Adrenal gland (tissue), 5 donors: ENCODE data around the gene RAB33B.

Experiments
- POLR2A ChIP-seq, 2 donors: fragments of 450-650 bp; IDR thresholded peaks; one replicate each; pipeline ENCODE4 v1.6.1; 2017; ENCODE audit warnings: antibody characterized with exemption in 2 of 2, mild to moderate bottlenecking in 2 of 2, moderate library complexity in 1 of 2
- TF ChIP-seq, protein P1 (sequence below), 6 experiments: fragments of 450-650 bp in 4 of 6; fragments of 200-600 bp in 2 of 6; sonication (generic) in 1 of 6; IDR thresholded peaks; 1 replicate in 5 of 6; 2 replicates in 1 of 6; pipeline versions ENCODE4 v1.5.1 to v1.8.0; 2016 to 2021; ENCODE audit warnings: antibody characterized with exemption in 6 of 6, mild to moderate bottlenecking in 2 of 6, moderate library complexity in 1 of 6
- donor health status: DM: no; HTN: no; CAD: no.

DNA sequence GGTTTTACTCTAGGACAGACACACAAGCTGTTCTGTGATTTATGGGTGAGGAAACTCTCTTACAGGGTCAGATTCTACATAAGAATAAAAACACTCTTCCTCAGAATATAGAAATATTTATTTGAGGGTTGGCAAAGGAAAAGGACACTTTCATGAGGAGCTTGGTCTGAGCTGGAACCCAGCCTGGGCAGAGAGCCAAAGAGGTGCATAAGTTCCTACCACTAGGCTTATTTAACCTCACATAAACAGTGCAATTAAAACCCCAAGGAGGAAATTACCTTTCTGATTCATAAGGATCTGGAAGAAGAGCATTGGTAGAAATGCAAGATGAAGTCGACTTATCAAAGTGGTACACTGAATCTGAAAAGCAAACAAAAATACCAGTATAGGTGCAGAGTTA, 69.2 kb downstream of the RAB33B start:
- TF ChIP-seq, protein P1, sequence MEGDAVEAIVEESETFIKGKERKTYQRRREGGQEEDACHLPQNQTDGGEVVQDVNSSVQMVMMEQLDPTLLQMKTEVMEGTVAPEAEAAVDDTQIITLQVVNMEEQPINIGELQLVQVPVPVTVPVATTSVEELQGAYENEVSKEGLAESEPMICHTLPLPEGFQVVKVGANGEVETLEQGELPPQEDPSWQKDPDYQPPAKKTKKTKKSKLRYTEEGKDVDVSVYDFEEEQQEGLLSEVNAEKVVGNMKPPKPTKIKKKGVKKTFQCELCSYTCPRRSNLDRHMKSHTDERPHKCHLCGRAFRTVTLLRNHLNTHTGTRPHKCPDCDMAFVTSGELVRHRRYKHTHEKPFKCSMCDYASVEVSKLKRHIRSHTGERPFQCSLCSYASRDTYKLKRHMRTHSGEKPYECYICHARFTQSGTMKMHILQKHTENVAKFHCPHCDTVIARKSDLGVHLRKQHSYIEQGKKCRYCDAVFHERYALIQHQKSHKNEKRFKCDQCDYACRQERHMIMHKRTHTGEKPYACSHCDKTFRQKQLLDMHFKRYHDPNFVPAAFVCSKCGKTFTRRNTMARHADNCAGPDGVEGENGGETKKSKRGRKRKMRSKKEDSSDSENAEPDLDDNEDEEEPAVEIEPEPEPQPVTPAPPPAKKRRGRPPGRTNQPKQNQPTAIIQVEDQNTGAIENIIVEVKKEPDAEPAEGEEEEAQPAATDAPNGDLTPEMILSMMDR (IDR thresholded peaks at IDR 0.05), result no peak
- TF ChIP-seq POLR2A (IDR thresholded peaks at IDR 0.05), result no peak
